ENCODE measurements around the gene LCE3E. TPM values are rescaled to one million over a fixed set of nuclear protein-coding genes. Genes with fewer than 3 reads are reported as not detected.
"Not testable (repeated sequence)": the region's sequence is repeated elsewhere in the genome, so short reads cannot be mapped to it uniquely, and the experiment has no call there.

LCE3E gene
- total and polyA plus RNA-seq, 2 donors (not counting 3 experiments of a cell fraction or from before 2014, with no cell fraction given), result not detected

DNA sequence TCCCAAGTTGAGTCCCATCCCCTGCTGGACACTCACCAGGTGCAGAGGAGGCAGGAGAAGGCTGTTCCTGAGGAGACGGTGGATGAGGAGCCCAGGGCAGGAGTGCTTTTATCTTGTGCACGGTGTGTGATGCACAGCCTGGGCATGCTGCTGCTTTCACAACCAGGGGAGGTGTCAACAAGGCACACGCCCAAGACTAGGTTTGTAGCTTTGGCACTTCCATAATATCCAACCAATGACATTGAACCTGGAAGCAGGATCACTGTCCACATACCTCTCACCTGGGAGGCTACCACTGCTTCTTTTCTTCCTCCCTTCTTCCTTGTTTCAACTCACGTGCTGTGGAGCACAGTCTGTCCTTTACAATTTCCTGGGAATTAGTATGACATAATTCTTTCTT lies 13.9 kb upstream of the LCE3E start, which contains the start of gene LCE3D:
TSS of gene LCE3D (minus strand) at position 84 of the 400 bp plus-strand sequence. CDS start 580 bp downstream, outside the sequence.
- BruUV-seq (replicated peaks), result no TSS peak
- Histone ChIP-seq H4K20me1 (replicated peaks; ENCODE audit: control insufficient read depth, extremely low read depth, insufficient read depth, low read length) (no peaks in the 10 kb centered on the region), H3K27me3 (ENCODE audit: control insufficient read depth in 2 of 2, insufficient read depth in 2 of 2, low read length in 2 of 2) (no peaks in the 10 kb centered on the region), H3K9me1 (replicated peaks; ENCODE audit: control insufficient read depth, extremely low read depth, insufficient read depth, low read length) (no peaks in the 10 kb centered on the region), H2AFZ (ENCODE audit: low read depth, low read length) (no peak within 1 kb of the TSS), H3K4me3 (replicated peaks in 1 of 3; ENCODE audit: insufficient read depth in 1 of 3, low read depth in 1 of 3, low read length in 3 of 3) (no peak within 1 kb of the TSS), H3K9ac (replicated peaks; ENCODE audit: extremely low read depth, insufficient read depth, low read length) (no peak within 1 kb of the TSS), H3K36me3 (ENCODE audit: control insufficient read depth in 2 of 2, extremely low read depth in 1 of 2, insufficient read depth in 2 of 2, low read length in 2 of 2) (no peaks in the 10 kb centered on the region), H3K4me1 (ENCODE audit: control insufficient read depth, extremely low read depth, insufficient read depth, low read length) (no peaks in the 10 kb centered on the region), H3K27ac (ENCODE audit: insufficient read depth, low read depth, low read length) (no peak within 1 kb of the TSS), H3K4me2 (ENCODE audit: insufficient read depth, low read length) (no peak within 1 kb of the TSS), H3K79me2 (ENCODE audit: control insufficient read depth, insufficient read depth, low read length) (no peaks in the 10 kb centered on the region), H3K9me3 (replicated peaks; ENCODE audit: control insufficient read depth, insufficient read depth, low read length) (peaks cover 2% of the 10 kb centered on the region)
- dilution Hi-C loops (cut with MboI; ENCODE audit: extremely low pct_ligation_motif_present, low sequenced_read_pairs), result no loop called here
- FAIRE-seq (no peak), DNase-seq (ENCODE audit: low read depth, low spot score) (no peak)
- TF ChIP-seq GATA2 (IDR thresholded peaks at IDR 0.05; ENCODE audit: insufficient read depth, insufficient read length, low read depth, low read length), result no peak
- TF ChIP-seq POLR2AphosphoS5 (IDR thresholded peaks at IDR 0.05; ENCODE audit: insufficient read depth, low read depth, low read length), result no peak
- TF ChIP-seq JUN (IDR thresholded peaks at IDR 0.05; ENCODE audit: borderline replicate concordance, insufficient read depth, insufficient read length, low read depth), result no peak
- TF ChIP-seq MYC (IDR thresholded peaks at IDR 0.05; ENCODE audit: low read depth, low read length), result no peak
- TF ChIP-seq, protein P1, sequence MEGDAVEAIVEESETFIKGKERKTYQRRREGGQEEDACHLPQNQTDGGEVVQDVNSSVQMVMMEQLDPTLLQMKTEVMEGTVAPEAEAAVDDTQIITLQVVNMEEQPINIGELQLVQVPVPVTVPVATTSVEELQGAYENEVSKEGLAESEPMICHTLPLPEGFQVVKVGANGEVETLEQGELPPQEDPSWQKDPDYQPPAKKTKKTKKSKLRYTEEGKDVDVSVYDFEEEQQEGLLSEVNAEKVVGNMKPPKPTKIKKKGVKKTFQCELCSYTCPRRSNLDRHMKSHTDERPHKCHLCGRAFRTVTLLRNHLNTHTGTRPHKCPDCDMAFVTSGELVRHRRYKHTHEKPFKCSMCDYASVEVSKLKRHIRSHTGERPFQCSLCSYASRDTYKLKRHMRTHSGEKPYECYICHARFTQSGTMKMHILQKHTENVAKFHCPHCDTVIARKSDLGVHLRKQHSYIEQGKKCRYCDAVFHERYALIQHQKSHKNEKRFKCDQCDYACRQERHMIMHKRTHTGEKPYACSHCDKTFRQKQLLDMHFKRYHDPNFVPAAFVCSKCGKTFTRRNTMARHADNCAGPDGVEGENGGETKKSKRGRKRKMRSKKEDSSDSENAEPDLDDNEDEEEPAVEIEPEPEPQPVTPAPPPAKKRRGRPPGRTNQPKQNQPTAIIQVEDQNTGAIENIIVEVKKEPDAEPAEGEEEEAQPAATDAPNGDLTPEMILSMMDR (IDR thresholded peaks at IDR 0.05; ENCODE audit: extremely low read depth in 1 of 2, insufficient read depth in 1 of 2, low read depth in 1 of 2, low read length in 2 of 2), result no peak
- TF ChIP-seq EZH2 (IDR thresholded peaks at IDR 0.05; ENCODE audit: borderline replicate concordance, low read depth, low read length, severe bottlenecking), result no peak
- TF ChIP-seq FOS (IDR thresholded peaks at IDR 0.05; ENCODE audit: borderline replicate concordance, insufficient read depth, low read length), result no peak
- ChIA-PET POLR2A (no interaction called here), CTCF (no interaction called here)
- intact Hi-C loops (cut with micrococcal nuclease), result no loop called here

DNA sequence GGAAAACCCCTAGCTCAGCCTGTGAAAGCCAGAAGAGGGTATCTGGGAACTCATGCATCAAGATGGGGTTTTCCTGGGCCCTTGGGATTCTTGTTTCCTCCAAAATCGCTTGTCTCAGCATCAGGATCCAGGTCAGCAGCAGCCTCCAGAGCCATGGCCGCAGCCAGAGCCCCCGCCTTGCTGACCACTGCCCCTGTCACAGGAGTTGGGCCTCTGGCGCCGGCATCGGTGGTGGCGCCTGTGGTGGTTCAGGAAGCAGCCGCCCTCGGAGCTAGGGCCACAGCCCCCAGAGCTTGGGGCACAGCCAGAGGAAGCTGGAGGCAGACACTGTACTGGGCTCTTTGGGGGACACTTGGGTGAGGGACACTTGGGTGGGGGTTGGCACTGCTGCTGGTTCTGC lies 12.9 kb upstream of the LCE3E start:
- H3K4me1 ChIP-seq (ENCODE audit: control insufficient read depth, extremely low read depth, insufficient read depth, low read length); H3K4me2 ChIP-seq (ENCODE audit: insufficient read depth, low read length); POLR2A ChIA-PET; H2AFZ ChIP-seq (ENCODE audit: low read depth, low read length); DNase-seq (ENCODE audit: low read depth, low spot score); H3K9me1 ChIP-seq (replicated peaks; ENCODE audit: control insufficient read depth, extremely low read depth, insufficient read depth, low read length); H3K36me3 ChIP-seq (ENCODE audit: control insufficient read depth in 2 of 2, extremely low read depth in 1 of 2, insufficient read depth in 2 of 2, low read length in 2 of 2); intact Hi-C loops (cut with micrococcal nuclease); H3K27ac ChIP-seq (ENCODE audit: insufficient read depth, low read depth, low read length); dilution Hi-C loops (cut with MboI; ENCODE audit: extremely low pct_ligation_motif_present, low sequenced_read_pairs); H3K9me3 ChIP-seq (replicated peaks; ENCODE audit: control insufficient read depth, insufficient read depth, low read length); H3K27me3 ChIP-seq (ENCODE audit: control insufficient read depth in 2 of 2, insufficient read depth in 2 of 2, low read length in 2 of 2); H4K20me1 ChIP-seq (replicated peaks; ENCODE audit: control insufficient read depth, extremely low read depth, insufficient read depth, low read length); CTCF ChIA-PET; H3K4me3 ChIP-seq (replicated peaks in 1 of 3; ENCODE audit: insufficient read depth in 1 of 3, low read depth in 1 of 3, low read length in 3 of 3); BruUV-seq (replicated peaks); H3K79me2 ChIP-seq (ENCODE audit: control insufficient read depth, insufficient read depth, low read length); FAIRE-seq; H3K9ac ChIP-seq (replicated peaks; ENCODE audit: extremely low read depth, insufficient read depth, low read length): not testable (repeated sequence)

Measured in endothelial cell of umbilical vein (primary cell).